IMR-90 (cell line): Measurements from ENCODE around the gene GPSM1.

ENCODE experiments used
- POLR2A ChIP-seq: IDR thresholded peaks from 2 replicates; pipeline ENCODE4 v1.6.1; 2012; ENCODE audit warnings: mild to moderate bottlenecking, low read depth, low read length
- TF ChIP-seq, protein P1 (sequence below): conservative IDR thresholded peaks from 2 replicates; pipeline ENCODE4 v1.5.1; 2012; ENCODE audit warnings: mild to moderate bottlenecking, low read depth, low read length, improper control_type of control experiment

DNA sequence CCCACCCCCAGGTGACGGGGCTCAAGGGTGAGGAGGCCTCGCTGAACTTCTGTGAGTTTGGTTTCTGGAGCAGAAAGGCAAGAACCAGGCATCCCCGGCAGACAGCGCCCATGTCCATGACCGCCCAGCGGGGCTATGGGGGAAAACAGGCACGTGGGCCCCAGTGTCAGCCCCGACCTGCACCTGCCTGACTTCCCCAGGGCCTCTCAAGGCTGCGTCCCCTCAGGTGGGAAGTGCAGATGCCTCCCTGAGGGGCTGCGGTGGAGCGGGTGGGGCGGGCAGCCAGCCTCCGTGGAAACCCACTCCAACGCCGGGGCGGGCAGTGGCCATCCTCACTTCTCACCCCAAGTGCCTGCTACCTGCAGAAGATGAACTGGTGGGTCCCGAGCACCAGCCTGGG lies 53.0 kb downstream of the GPSM1 start:
- TF ChIP-seq POLR2A: no peak
- TF ChIP-seq, protein P1, sequence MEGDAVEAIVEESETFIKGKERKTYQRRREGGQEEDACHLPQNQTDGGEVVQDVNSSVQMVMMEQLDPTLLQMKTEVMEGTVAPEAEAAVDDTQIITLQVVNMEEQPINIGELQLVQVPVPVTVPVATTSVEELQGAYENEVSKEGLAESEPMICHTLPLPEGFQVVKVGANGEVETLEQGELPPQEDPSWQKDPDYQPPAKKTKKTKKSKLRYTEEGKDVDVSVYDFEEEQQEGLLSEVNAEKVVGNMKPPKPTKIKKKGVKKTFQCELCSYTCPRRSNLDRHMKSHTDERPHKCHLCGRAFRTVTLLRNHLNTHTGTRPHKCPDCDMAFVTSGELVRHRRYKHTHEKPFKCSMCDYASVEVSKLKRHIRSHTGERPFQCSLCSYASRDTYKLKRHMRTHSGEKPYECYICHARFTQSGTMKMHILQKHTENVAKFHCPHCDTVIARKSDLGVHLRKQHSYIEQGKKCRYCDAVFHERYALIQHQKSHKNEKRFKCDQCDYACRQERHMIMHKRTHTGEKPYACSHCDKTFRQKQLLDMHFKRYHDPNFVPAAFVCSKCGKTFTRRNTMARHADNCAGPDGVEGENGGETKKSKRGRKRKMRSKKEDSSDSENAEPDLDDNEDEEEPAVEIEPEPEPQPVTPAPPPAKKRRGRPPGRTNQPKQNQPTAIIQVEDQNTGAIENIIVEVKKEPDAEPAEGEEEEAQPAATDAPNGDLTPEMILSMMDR: no peak
